Skeletal muscle satellite cell (primary cell): Measurements from ENCODE around the gene DBH.
A peak's percentile ranks its signal among the peaks of the same experiment; 100 is the strongest.

ENCODE experiments used
- H3K27me3 ChIP-seq: 2 replicates; pipeline ENCODE4 v1.7.0; 2013; ENCODE audit warnings: low read length; ENCODE audit not compliant: control insufficient read depth, insufficient read depth
- H3K36me3 ChIP-seq: 2 replicates; pipeline ENCODE4 v1.7.0; 2013; ENCODE audit warnings: mild to moderate bottlenecking, control low read depth, low read length; ENCODE audit not compliant: insufficient read depth
- H3K4me1 ChIP-seq: 2 replicates; pipeline ENCODE4 v1.7.0; 2013; ENCODE audit warnings: low read length; ENCODE audit not compliant: control insufficient read depth, insufficient read depth
- H3K4me2 ChIP-seq: 2 replicates; pipeline ENCODE4 v1.7.0; 2013; ENCODE audit warnings: mild to moderate bottlenecking, low read length
- H3K4me3 ChIP-seq: 2 replicates; pipeline ENCODE4 v1.7.0; 2013; ENCODE audit warnings: low read length
- H3K9ac ChIP-seq: 2 replicates; pipeline ENCODE4 v1.7.0; 2013; ENCODE audit warnings: mild to moderate bottlenecking, low read depth, low read length, moderate library complexity
- H3K9me3 ChIP-seq: replicated peaks from 2 replicates; pipeline ENCODE4 v1.7.0; 2013; ENCODE audit warnings: mild to moderate bottlenecking, control low read depth, low read length

Gene DBH

GRCh38 chr9:133605856-133606707, 30.1 kb upstream of the DBH start:
- Histone ChIP-seq H3K27me3 (peaks cover 87% of the 10 kb centered on the region), H3K4me1 (no peaks in the 10 kb centered on the region), H3K4me3 (no peak overlapping the region), H3K36me3 (no peaks in the 10 kb centered on the region), H3K4me2 (no peak overlapping the region), H3K9ac (no peak overlapping the region), H3K9me3 (no peaks in the 10 kb centered on the region)

- Histone ChIP-seq H3K4me2 (no peak overlapping the region), H3K36me3 (no peaks in the 10 kb centered on the region), H3K9me3 (no peaks in the 10 kb centered on the region), H3K9ac (no peak overlapping the region), H3K27me3 (peaks cover 92% of the 10 kb centered on the region), H3K4me1 (no peaks in the 10 kb centered on the region), H3K4me3 (no peak overlapping the region)
Measured at GRCh38 chr9:133606708-133607025, 29.5 kb upstream of the DBH start.

GRCh38 chr9:133607381-133607780, 28.8 kb upstream of the DBH start:
- Histone ChIP-seq H3K4me3 (no peak overlapping the region), H3K9ac (no peak overlapping the region), H3K27me3 (peaks cover 93% of the 10 kb centered on the region), H3K36me3 (no peaks in the 10 kb centered on the region), H3K9me3 (no peaks in the 10 kb centered on the region), H3K4me2 (no peak overlapping the region), H3K4me1 (no peaks in the 10 kb centered on the region)

GRCh38 chr9:133607976-133608375, 28.2 kb upstream of the DBH start:
- no peaks in the 10 kb centered on the region for H3K9me3 ChIP-seq
- no peaks in the 10 kb centered on the region for H3K36me3 ChIP-seq
- H3K4me1 ChIP-seq, result no peaks in the 10 kb centered on the region
- H3K4me2 ChIP-seq, result no peak overlapping the region
- no peak overlapping the region for H3K4me3 ChIP-seq
- no peak overlapping the region for H3K9ac ChIP-seq
- peaks cover 93% of the 10 kb centered on the region for H3K27me3 ChIP-seq

- Histone ChIP-seq H3K4me3 (no peak overlapping the region), H3K4me2 (no peak overlapping the region), H3K27me3 (peaks cover 93% of the 10 kb centered on the region), H3K9ac (no peak overlapping the region), H3K4me1 (no peaks in the 10 kb centered on the region), H3K9me3 (no peaks in the 10 kb centered on the region), H3K36me3 (no peaks in the 10 kb centered on the region)
Measured at GRCh38 chr9:133608382-133608781, 27.8 kb upstream of the DBH start.

GRCh38 chr9:133608889-133609288, 27.3 kb upstream of the DBH start:
- H3K36me3 ChIP-seq, result no peaks in the 10 kb centered on the region
- no peaks in the 10 kb centered on the region for H3K9me3 ChIP-seq
- H3K9ac ChIP-seq, result no peak overlapping the region
- no peaks in the 10 kb centered on the region for H3K4me1 ChIP-seq
- H3K4me2 ChIP-seq, result peak overlapping the region; percentile 56
- H3K4me3 ChIP-seq, result peak overlapping the region; percentile 13
- peaks cover 95% of the 10 kb centered on the region for H3K27me3 ChIP-seq

- H3K4me3 ChIP-seq, result peak within 1 kb of the TSS; percentile 13
- H3K36me3 ChIP-seq, result no peaks in the 10 kb centered on the region
- no peak within 1 kb of the TSS for H3K9ac ChIP-seq
- H3K4me1 ChIP-seq, result no peaks in the 10 kb centered on the region
- peak within 1 kb of the TSS; percentile 56 for H3K4me2 ChIP-seq
- peaks cover 96% of the 10 kb centered on the region for H3K27me3 ChIP-seq
- no peaks in the 10 kb centered on the region for H3K9me3 ChIP-seq
Measured at GRCh38 chr9:133609311-133610098, 26.7 kb upstream of the DBH start, which contains the start of gene FAM163B. TSS of gene FAM163B (minus strand) at chr9:133609389. CDS start at chr9:133580223, 29,166 bp downstream.

GRCh38 chr9:133610845-133611244, 25.3 kb upstream of the DBH start:
- peaks cover 96% of the 10 kb centered on the region for H3K27me3 ChIP-seq
- H3K9me3 ChIP-seq, result no peaks in the 10 kb centered on the region
- H3K4me1 ChIP-seq, result no peaks in the 10 kb centered on the region
- H3K36me3 ChIP-seq, result no peaks in the 10 kb centered on the region
- H3K4me3 ChIP-seq, result no peak overlapping the region
- H3K9ac ChIP-seq, result no peak overlapping the region
- no peak overlapping the region for H3K4me2 ChIP-seq

- H3K27me3 ChIP-seq, result peaks cover 96% of the 10 kb centered on the region
- H3K36me3 ChIP-seq, result no peaks in the 10 kb centered on the region
- no peak overlapping the region for H3K4me3 ChIP-seq
- H3K9ac ChIP-seq, result no peak overlapping the region
- no peaks in the 10 kb centered on the region for H3K9me3 ChIP-seq
- no peaks in the 10 kb centered on the region for H3K4me1 ChIP-seq
- no peak overlapping the region for H3K4me2 ChIP-seq
Measured at GRCh38 chr9:133612051-133612450, 24.1 kb upstream of the DBH start.

- no peaks in the 10 kb centered on the region for H3K9me3 ChIP-seq
- H3K4me2 ChIP-seq, result no peak overlapping the region
- H3K36me3 ChIP-seq, result no peaks in the 10 kb centered on the region
- no peak overlapping the region for H3K9ac ChIP-seq
- no peak overlapping the region for H3K4me3 ChIP-seq
- H3K4me1 ChIP-seq, result no peaks in the 10 kb centered on the region
- H3K27me3 ChIP-seq, result peaks cover 96% of the 10 kb centered on the region
Measured at GRCh38 chr9:133612816-133613215, 23.3 kb upstream of the DBH start.

- peaks cover 96% of the 10 kb centered on the region for H3K27me3 ChIP-seq
- no peak overlapping the region for H3K9ac ChIP-seq
- H3K36me3 ChIP-seq, result no peaks in the 10 kb centered on the region
- no peaks in the 10 kb centered on the region for H3K9me3 ChIP-seq
- H3K4me1 ChIP-seq, result no peaks in the 10 kb centered on the region
- no peak overlapping the region for H3K4me2 ChIP-seq
- H3K4me3 ChIP-seq, result no peak overlapping the region
Measured at GRCh38 chr9:133613432-133613831, 22.7 kb upstream of the DBH start.
